ENCODE data around the gene TIAM2.

TIAM2 gene

GRCh38 chr6:155026022-155026705 is 31.0 kb downstream of the TIAM2 start:
- DNase-seq (ENCODE audit: low read depth), result no peak

- DNase-seq (ENCODE audit: low read depth), result no peak
These were observed 31.6 kb downstream of the TIAM2 start for GRCh38 chr6:155026706-155027045.

GRCh38 chr6:155030148-155030720 is 35.1 kb downstream of the TIAM2 start:
- DNase-seq (ENCODE audit: low read depth), result no peak

GRCh38 chr6:155031091-155031490 is 36.0 kb downstream of the TIAM2 start:
- no peak for DNase-seq (ENCODE audit: low read depth)

GRCh38 chr6:155033021-155033791 is 38.1 kb downstream of the TIAM2 start:
- DNase-seq (ENCODE audit: low read depth), result no peak

GRCh38 chr6:155036907-155037306 is 41.8 kb downstream of the TIAM2 start:
- DNase-seq (ENCODE audit: low read depth), result no peak

- no peak for DNase-seq (ENCODE audit: low read depth)
These were observed 43.0 kb downstream of the TIAM2 start for GRCh38 chr6:155038104-155038503.

GRCh38 chr6:155038527-155038926 is 43.4 kb downstream of the TIAM2 start:
- DNase-seq (ENCODE audit: low read depth), result no peak

- no peak for DNase-seq (ENCODE audit: low read depth)
These were observed 44.5 kb downstream of the TIAM2 start for GRCh38 chr6:155039618-155040017.

GRCh38 chr6:155040154-155040553 is 45.0 kb downstream of the TIAM2 start:
- DNase-seq (ENCODE audit: low read depth), result no peak

GRCh38 chr6:155040901-155041650 is 46.0 kb downstream of the TIAM2 start:
- DNase-seq (ENCODE audit: low read depth), result no peak

GRCh38 chr6:155041741-155042279 is 46.7 kb downstream of the TIAM2 start:
- no peak for DNase-seq (ENCODE audit: low read depth)

- DNase-seq (ENCODE audit: low read depth), result no peak
These were observed 47.9 kb downstream of the TIAM2 start for GRCh38 chr6:155042983-155043382.

GRCh38 chr6:155045561-155046404 is 50.7 kb downstream of the TIAM2 start:
- no peak for DNase-seq (ENCODE audit: low read depth)

- no peak for DNase-seq (ENCODE audit: low read depth)
These were observed 52.4 kb downstream of the TIAM2 start for GRCh38 chr6:155047523-155047922.

- DNase-seq (ENCODE audit: low read depth), result peak; percentile 4
These were observed 55.2 kb downstream of the TIAM2 start for GRCh38 chr6:155050311-155050710.

- no peak for DNase-seq (ENCODE audit: low read depth)
These were observed 59.6 kb downstream of the TIAM2 start for GRCh38 chr6:155054491-155055250.

- no peak for DNase-seq (ENCODE audit: low read depth)
These were observed 60.6 kb downstream of the TIAM2 start for GRCh38 chr6:155055729-155056128.

- no peak for DNase-seq (ENCODE audit: low read depth)
These were observed 61.6 kb downstream of the TIAM2 start for GRCh38 chr6:155056756-155057155.

GRCh38 chr6:155061381-155061780 is 66.3 kb downstream of the TIAM2 start:
- no peak for DNase-seq (ENCODE audit: low read depth)

- DNase-seq (ENCODE audit: low read depth), result no peak
These were observed 67.8 kb downstream of the TIAM2 start for GRCh38 chr6:155062866-155063341.

All from stimulated activated CD8-positive, alpha-beta memory T cell treated with anti-CD3 and anti-CD28 coated beads, Interleukin-12 subunit alpha, Interleukin-12 subunit beta, amount 100 ng/mL, for 1 hour (primary cell).